GM13976 (cell line): Measurements from ENCODE around the gene GRM4.
A peak's percentile ranks its signal among the peaks of the same experiment; 100 is the strongest.
"Not testable (repeated sequence)": the region's sequence is repeated elsewhere in the genome, so short reads cannot be mapped to it uniquely, and the experiment has no call there.

Experiments
- DNase-seq: peaks from one replicate; pipeline ENCODE4 v3.0.0; 2012; ENCODE audit warnings: low spot score
- CTCF ChIP-seq: IDR thresholded peaks from 2 replicates; pipeline ENCODE4 v1.5.1; 2012; ENCODE audit warnings: borderline replicate concordance, mild to moderate bottlenecking; ENCODE audit not compliant: insufficient read depth; ENCODE audit errors: extremely low read depth, missing control alignments, control extremely low read depth
- in situ Hi-C: fragments of 300-500 bp; cut with MboI; formaldehyde crosslinking; loops from one replicate; pipeline ENCODE4 v1.12.0; 2022; ENCODE audit warnings: low sequenced_read_pairs, mixed read lengths, inconsistent platforms; ENCODE audit not compliant: unreplicated experiment

GRM4 gene

GRCh38 chr6:34146021-34146782, at the start of gene GRM4:
TSS of gene GRM4 (minus strand) at chr6:34146087. CDS start at chr6:34133496, 12,591 bp downstream.
- no peak for DNase-seq
- no peak for TF ChIP-seq CTCF
- in situ Hi-C loops, result loop anchor here (10.0 kb wide), 1 partner anchor 381 kb away; no protein-coding TSS in a partner anchor

GRCh38 chr6:34194772-34195171, 48.9 kb upstream of the GRM4 start:
- in situ Hi-C loops, result loop anchor here (10.0 kb wide), 1 partner anchor 50 kb away; the partner anchor contains the start of gene SMIM29
- no peak for TF ChIP-seq CTCF
- DNase-seq, result no peak

GRCh38 chr6:34190504-34191122, 44.7 kb upstream of the GRM4 start:
- no peak for TF ChIP-seq CTCF
- no peak for DNase-seq
- in situ Hi-C loops, result loop anchor here (10.0 kb wide), 1 partner anchor 54 kb away; the partner anchor contains the start of gene SMIM29

- no peak for TF ChIP-seq CTCF
- in situ Hi-C loops, result loop anchor here (10.0 kb wide), 2 partner anchors 55 to 225 kb away; partner anchors contain the start of gene SMIM29
- peak; percentile 51 for DNase-seq
These were observed 44.1 kb upstream of the GRM4 start for GRCh38 chr6:34189806-34190503.

- DNase-seq, result not testable (repeated sequence)
- in situ Hi-C loops, result loop anchor here (10.0 kb wide), 1 partner anchor 230 kb away; no protein-coding TSS in a partner anchor
These were observed 38.8 kb upstream of the GRM4 start for GRCh38 chr6:34184726-34185125.

- TF ChIP-seq CTCF, result no peak
- in situ Hi-C loops, result loop anchor here (10.0 kb wide), 1 partner anchor 232 kb away; no protein-coding TSS in a partner anchor
- peak; percentile 74 for DNase-seq
These were observed 37.1 kb upstream of the GRM4 start for GRCh38 chr6:34182751-34183531.
